ENCODE measurements around the gene GPC2.
"Not testable (repeated sequence)": the region's sequence is repeated elsewhere in the genome, so short reads cannot be mapped to it uniquely, and the experiment has no call there.

GPC2 gene

DNA sequence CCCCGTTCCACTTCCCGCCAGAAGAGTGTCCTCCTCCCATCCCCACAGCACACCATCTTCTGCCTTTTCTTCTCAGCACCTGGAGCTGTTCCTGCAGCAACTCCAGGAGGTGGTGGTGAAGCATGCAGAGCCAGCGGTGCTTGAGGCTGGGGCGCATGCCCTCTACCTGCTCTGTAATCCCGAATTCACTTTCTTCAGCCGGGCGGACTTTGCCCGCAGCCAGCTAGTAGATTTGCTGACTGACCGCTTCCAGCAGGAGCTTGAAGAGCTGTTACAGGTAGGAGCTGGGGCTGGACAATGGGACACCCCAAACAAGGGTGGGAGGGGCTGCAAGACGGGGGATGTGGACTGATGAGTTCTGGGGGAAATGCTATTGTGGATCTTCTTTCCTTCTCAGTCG, 23.5 kb upstream of the GPC2 start:
- DNase-seq = no peak

DNA sequence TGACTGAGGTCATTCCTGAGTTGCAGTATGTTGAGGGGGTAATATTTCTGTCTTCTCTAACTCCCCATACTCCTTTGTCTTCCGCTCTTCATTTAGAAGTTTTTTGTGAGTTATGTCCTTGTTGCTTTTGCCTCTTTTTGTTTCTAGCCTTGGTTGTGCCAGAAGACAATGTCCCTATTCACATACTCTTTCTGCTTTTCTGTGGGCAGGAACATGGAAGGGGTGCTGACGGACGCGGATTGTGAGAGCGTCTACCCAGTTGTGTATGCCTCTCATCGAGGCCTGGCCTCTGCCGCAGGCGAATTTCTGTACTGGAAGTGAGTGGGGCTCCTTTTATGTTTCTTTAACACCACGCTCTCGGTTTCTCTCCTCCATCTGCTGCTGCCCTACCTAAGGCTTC, 21.1 kb upstream of the GPC2 start:
- DNase-seq = no peak

DNA sequence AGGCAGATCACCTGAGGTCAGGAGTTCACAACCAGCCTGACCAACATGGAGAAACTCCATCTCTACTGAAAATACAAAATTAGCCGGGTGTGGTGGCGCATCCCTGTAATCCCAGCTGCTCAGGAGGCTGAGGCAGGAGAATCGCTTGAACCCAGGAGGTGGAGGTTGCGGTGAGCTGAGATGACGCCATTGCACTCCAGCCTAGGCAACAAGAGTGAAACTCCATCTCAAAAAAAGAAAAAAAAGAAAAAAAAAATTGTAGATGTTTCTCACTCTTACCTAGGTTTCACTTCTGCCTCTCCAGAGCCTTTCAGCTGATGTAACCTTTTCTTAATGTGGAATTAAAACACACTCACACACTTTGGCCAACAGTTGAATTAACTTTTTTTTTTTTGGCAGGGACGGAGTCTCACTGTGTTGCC, 18.7 kb upstream of the GPC2 start:
- DNase-seq = not testable (repeated sequence)

DNA sequence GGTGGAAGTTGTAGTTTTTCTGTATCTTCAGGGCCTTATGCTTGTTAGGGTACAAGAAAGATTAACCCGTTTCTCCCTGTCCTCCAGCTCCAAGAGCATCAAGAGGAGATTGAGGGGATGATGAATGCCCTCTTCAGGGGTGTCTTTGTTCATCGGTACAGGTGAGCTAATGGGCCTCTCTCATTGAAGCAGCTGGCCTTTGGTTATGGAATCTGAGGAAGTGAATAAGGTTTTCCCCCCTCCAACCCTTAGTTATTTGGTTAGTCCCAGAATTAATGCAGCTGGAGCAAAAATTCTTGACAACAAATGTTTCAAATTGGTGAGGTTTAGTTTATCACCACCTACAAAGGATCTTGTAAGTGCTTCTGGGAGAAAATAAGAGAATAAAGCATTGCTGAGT, 18.0 kb upstream of the GPC2 start:
- DNase-seq = no peak

DNA sequence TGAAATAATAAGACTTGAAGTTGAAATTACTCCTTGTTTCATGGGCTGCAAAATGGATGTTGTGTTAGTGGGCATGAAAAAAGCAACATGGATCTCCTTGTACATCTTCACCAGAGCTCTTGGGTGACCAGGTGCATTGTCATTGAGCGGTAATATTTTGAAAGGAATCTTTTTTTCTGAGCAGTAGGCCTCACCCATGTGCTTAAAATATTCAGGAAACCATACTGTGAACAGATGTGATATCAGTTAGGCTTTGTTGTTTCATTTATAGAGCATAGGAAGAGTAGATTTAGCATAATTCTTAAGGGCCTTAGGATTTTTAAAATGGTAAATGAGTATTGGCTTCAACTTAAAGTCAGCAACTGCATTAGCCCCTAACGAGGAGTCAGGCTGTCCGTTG, 15.8 kb upstream of the GPC2 start:
- DNase-seq = no peak

DNA sequence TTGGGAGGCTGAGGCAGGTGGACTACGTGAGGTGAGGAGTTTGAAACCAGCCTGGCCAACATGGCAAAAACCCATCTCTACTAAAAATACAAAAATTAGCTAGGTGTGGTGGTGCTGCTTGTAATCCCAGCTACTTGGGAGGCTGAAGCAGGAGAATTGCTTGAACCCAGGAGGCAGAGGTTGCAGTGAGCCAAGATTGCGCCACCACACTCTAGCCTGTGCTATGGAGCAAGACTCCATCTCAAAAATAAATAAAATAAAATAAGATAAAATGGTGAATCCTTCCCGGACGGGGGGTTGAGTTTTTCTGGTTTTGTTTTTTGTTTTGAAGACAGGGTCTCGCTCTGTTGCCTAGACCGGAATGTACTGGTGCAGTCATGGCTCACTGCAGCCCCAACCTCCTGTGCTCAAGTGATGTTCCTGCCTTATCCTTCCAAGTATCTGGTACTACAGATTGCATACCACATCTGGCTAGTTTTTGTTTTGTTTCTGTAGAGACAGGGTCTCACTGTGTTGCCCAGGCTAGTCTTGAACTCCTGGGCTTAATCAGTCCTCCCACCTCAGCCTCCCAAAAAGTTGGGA, 15.2 kb upstream of the GPC2 start:
- DNase-seq = not testable (repeated sequence)

DNA sequence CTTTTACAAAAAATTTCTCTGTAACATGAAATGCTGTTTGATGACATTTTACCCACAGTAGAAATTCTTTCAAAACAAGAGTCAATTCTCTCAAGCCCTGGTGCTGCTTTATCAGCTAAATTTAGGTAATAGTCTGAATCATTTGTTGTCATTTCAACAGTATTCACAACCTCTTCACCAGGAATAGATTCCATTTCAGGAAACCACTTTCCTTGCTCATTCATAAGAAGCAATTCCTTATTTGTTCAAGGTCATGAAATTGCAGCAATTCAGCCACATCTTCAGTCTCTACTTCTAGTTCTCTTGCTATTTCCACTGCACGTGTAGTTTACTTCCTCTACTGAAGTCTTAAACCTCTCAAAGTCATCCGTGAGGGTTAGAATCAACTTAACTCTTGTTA, 14.6 kb upstream of the GPC2 start:
- no peak for DNase-seq

DNA sequence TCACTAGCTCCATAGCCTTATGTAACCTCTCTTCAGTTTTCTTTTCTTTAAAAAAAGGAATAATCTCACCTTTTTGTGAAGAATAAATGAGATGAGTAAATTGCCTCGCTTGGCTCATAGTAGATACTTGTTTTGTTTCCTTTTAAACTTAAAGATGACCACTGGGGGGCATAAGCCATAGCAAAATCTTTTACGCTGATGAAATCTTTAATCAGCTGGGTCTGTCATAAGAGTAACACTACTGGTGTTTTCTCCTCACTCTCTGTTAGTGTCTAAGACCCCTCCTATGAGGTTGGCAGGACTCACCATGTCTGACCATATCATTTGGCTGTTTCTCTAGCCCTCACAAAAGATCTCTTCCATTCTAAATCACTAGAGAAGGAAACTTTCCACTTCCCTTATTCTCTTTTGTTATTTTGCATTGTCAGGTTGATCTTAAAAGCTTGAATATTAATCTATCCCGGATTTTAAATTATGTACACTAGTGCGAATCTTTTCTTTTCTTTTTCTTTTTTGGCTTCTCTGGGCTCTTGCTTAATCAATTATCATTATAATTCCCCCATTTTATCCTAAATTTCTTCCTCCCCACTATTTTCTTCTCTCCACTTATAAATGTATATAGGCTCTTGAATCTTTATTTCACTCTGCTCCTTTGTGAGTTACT, 13.0 kb upstream of the GPC2 start:
- no peak for DNase-seq

DNA sequence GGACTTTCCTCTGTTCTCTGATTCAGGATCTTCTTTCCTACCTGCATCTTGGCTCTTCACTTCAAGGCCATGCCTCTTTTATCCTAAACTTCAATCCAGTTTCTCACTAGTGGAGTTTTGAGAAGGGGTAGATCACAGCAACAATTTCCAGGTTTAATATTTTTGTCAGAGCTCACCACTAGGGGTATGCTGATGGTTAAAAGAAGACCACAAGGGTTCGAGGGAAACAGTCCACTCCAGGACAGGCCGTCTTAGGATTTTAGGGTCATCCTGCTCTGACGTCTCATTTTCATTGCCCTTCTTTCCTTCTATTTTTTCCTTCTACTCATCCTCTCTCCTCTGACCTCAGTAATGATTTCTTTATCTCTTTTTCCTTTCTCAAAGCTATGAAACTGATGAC, 11.9 kb upstream of the GPC2 start:
- no peak for DNase-seq

DNA sequence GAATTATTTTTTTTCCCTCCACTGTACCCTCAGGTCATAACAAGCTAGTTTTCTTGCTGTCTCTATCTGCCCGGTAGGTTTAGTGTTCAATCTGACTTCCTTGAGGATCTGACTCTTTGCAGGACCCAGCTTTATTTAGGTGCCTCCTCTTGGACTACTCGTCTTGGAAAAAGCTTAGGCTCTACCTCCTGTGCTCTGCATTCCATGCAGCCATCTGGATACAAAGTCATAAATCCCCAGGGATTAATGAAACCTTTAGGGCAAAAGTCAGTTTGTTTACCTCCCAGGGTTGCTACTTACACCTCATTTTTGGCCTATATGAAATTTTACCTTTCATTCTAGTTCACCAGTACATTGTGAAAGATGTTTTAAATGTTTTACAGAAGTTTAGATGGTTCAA, 8.5 kb upstream of the GPC2 start:
- no peak for DNase-seq

DNA sequence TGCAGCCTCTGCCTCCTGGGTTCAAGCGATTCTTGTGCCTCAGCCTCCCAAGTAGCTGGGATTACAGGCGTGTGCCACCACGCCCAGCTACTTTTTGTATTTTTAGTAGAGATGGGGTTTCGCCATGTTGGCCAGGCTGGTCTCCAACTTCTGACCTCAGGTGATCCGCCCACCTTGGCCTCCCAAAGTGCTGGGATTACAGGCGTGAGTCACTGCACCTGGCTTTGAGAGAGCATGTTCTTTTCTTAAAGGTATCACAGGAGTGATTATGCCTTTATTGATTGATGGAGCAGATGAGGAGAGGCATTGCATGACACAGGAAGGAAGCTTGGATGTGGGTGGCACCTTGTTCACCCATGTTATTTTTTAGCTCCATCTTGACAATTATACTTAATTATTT, 5.9 kb upstream of the GPC2 start:
- not testable (repeated sequence) for DNase-seq

DNA sequence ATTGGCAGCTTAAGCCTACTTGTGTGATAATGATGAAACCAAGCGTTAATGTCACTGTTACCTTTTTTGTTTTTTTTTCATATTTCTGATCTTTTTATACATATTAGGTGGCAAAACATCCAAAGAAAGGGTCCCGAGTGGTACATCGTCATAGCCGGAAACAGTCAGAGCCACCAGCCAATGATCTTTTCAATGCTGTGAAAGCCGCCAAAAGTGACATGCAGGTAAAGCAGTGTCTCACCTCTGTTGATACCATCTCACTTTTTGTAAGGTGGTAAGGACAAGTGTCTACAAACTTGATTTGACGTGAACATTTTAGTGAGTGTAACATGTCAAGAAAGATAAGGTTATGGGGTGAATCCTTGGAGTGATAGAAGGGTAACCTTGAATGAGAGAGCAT, 5.4 kb upstream of the GPC2 start:
- not testable (repeated sequence) for DNase-seq

DNA sequence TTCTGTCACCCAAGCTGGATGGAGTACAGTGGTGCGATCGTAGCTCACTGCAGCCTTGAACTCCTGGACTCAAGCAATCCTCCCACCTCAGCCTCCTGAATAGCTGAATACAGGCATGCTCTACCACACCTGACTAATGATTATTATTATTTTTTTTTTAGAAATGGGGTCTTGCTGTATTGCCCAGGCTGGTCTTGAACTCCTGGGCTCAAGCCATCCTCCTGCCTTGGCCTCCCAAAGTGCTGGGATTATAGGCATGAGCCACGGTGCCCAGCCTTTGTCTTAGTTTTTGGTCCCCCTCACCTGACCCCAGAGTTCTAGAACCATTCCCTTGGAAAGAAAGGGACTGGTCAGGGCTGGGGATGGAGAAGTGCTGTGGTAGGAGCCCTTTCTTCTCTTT, 2.9 kb upstream of the GPC2 start:
- not testable (repeated sequence) for DNase-seq

DNA sequence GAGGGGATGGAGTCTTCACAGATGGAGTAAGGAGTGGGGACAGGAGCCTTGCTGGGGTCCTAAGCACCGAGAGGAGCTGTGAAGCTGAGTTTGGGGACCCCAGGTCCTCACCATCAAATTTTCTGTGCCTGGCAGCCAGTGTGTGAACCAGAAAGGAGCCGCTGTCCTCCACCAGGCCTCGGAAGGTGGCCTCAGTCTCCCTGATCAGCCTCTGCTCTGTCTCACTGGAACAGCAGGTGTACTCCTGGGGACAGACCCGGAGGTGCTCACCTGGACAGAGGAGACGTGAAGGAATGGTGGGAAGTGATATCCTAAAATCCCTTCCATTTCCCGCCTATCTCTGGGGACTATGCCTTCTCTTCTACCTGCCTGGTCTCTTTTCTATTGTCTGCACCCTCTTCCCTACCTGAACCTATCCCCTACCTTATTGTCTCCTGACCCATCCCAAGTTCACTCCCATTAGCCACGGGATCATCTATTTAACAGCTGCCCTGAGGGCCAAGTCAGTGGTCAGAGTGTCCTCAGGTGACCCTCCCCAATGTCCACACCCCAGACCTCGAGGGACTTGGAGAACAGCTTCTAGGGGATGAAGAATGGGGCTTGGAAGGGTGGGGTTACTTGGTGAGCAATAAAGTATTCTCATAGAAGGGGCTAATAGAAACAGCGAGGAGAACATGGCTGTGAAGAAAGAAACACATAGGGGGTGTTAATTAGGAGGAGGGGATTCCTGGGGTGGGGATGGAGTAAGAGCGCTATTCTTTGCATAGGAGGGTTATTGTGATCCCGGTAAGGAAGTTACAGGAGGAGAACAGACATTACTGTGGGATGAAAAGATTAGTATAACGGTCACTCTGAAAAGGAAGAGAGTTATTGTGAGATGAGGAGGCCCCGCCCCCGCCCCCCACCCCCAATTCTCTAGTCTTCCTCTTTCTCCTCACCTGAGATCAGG, 811 bp downstream of the GPC2 start:
- DNase-seq = no peak

DNA sequence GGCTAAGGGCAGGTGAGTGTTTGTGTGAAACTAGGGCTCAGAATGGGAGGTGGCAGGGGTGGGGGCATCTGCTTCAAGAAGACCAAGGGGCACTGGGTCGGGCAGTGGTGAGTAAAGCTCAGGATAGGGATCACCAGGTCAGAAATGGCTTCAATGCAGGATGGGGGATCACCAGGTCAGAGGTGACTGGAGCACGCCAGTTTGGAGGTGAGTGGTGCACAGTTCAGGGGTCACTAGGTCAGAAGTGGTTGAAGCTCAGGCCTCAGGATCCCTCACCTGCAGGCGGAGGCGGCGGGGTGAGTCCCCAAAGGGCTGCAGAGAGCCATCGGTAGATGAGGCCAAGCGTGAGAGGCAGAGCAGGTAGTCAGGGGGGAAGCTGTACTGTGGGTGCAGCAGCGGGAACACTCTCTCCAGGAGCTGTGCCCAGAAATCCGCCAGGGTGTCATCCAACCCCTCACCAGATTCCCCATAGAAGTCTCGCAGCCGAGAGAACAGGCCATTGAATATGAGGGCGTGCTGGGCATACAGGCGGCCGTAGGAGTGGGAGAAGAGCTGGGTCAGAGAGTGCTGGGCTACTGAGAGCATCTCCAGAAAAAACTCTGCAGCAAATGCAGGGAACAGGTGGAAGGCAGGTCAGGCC, 1.8 kb downstream of the GPC2 start:
- no peak for DNase-seq

DNA sequence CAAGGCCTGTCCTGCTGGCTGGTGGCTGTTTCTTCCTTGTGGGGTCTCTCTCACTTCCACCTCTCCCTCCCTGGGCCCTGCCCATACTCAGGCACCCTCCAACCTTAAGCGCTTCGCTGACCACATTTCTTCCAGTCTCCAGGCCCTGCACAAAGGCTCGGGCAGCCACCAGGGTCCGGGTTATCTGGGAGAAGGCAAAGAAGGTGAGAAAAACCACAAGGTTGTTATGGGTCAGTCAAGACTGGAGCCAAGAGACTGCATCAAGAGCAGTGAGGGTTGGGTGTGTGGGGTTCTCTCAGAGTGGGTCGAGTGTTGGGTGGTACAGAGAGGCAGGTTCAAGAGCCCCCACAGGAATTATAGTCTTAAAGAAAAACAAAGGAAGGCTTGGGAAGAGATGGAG, 2.6 kb downstream of the GPC2 start:
- DNase-seq = no peak

DNA sequence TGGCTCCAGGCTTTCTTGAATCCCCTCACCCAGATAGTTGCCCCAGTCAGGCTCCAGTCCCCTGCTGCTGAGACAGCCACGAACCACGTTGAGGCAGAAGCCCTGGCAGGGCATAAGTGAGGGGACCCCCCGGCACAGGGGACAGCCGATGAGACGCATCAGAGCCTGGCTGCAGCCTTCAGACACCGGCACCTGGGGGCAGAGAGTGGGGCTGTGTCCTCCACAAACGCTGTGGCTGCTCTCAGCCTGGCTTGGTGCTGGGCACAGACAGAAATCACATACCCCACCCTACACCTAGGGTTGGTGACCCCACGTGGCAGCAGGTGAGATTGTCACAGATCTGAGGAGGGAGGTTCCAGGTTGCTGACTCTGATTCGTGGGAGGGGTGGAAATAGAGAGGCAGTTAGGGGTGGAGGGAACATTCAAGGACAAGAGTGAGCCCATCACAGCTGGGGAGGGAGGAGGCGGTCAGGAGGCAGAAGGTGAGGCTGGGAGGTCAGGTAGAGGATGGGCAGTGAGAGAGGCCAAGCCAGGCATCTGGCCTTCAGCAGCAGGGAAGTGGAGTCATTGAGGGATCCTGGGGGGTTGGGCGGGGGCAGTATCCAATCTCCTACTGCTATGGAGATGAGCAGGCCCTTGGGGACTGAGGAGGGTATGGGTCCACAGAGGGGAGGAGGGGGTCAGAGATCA, 3.2 kb downstream of the GPC2 start:
- DNase-seq = no peak

DNA sequence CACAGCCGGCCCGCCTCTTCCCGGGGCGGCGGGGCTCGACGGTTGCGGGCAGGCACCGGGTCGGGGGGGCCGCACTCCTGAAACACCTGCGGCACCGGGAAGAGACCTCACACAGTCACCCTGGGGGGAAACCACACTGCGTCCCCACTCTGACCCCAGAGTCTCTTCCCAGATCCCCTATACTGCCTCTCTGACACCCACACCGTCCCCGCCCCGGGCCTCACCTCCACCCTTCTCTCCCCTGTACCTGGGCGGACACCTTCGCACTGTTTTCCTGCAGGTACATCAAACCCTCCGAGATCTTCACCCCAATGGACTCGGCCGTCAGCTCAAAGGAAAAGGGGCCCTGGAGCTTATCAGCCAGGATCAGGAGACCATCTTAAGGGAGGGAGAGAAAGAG, 5.3 kb downstream of the GPC2 start:
- no peak for DNase-seq

DNA sequence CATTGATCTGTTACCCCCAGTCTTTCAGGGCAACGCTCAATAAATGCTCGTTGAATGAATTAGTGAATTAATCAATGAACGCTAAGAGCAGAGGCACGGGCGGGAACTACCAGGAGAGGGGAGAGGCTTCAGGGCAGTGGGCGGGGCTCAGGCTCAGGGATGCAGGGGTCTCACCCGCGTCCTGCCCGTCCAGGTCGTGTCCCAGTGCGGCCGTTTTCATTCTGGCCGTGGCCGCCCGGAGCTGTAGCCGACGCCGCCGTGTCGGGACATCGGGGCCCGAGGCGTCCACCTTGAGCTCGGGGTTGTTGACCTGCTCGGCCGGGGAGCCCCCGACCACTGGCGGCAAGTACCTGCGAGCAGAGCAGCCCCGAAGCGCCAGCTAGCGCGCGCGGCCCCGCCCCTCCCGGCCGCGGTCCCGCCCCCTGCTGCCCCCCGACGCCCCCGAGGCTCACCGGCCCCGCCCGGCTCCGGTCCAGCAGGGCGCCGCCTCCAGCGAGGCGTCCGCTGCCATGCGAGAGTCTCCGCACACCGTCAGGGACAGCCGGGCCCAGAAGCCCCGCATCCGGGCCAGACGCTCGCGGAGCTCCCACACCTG, 6.0 kb downstream of the GPC2 start:
- no peak for DNase-seq

DNA sequence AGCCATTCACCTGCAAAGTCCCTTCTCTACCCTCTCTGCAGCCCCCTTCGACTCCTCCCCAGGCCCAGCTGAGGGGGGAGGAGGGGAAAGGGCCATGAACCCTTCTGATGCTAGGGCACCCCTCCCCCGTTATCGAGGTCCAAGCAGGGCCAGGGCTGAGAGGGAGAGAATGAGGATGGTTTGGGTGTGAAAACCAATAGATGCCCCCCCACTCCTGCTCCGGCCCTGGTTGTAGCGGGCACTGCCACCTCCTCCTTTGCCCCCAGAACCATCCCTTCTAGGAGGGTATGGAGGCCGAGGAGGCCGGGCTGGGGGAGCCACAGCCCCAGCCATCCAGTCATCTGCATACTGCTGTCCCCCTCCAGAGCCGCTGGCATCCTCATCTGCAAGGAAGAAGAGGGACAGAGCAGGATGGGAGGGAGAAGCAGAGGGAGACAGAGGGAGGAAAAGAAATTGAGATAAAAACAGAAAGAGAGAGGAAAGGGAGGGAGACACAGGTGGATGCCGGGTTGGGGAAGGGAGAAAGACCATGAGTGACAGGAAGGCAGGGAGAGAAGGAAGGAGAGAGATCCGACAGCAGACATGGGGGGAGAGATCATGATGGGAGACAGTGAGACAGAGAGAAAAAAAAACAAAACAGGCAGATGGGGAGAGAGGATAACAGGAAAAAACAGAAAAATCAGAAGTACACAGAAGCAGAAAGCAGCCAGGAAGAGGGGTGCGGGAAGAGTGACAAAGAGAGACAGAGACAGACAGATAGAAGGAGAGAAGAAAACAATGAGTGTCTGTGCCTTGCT, 6.9 kb downstream of the GPC2 start:
- DNase-seq = no peak

DNA sequence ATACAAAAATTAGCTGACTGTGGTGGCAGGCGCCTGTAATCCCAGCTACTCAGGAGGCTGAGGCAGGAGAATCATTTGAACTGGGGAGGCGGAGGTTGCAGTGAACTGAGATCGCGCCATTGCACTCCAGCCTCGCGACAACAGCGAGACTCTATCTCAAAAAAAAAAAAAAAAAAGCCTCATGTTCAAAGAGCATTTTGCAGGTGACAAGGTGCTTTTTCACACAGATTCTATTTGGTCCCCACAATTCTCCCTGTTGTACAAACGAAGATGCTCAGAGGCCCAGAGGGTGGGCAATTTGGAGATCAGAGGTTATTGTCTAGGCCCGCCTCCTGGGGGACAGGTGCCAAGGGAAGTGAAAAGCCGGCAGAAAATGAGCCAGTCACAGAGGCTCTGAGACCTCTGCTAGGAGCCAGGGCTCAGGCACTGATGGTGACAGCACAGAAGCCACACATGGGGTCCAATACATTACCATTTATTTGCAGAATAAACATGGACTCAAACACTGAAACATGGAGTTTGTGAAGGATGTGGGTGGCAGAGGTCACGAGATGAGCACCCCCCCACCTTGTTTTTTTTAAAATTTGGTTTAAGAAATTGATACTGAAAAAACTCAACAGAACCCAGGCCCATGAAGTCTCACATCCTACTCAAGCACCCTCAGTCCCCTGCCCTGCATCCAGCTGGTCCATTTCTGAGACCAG, 7.9 kb downstream of the GPC2 start:
- DNase-seq = no peak

Measured in C1 segment of cervical spinal cord (tissue), 14 donors.